Kidney tubule cell (primary cell): ENCODE measurements around the gene KSR1.
"Not testable (repeated sequence)": the region's sequence is repeated elsewhere in the genome, so short reads cannot be mapped to it uniquely, and the experiment has no call there.

ENCODE experiments used
- DNase-seq: peaks from one replicate; pipeline ENCODE4 v3.0.0-alpha.2; 2018; ENCODE audit warnings: low spot score

Gene KSR1

DNA sequence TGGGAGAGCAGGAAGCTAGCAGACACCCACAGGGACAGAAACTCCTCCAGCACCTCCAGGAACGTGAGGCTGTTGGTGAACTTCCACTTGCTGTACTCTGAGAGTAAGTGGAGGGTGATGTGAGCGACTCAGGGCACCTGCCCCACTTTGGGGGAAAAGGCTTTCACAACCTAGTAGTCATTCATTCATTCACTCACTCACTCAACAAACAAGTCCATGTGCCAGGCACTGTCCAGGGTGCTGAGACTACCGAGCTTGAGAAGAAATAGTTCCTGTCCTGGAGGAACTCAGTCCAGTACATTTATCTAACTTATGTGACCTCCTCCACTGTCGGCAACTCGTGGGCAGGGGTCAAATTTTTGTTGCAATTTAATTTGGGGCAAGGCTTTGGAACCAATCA lies 201.4 kb downstream of the KSR1 start:
- no peak for DNase-seq

DNA sequence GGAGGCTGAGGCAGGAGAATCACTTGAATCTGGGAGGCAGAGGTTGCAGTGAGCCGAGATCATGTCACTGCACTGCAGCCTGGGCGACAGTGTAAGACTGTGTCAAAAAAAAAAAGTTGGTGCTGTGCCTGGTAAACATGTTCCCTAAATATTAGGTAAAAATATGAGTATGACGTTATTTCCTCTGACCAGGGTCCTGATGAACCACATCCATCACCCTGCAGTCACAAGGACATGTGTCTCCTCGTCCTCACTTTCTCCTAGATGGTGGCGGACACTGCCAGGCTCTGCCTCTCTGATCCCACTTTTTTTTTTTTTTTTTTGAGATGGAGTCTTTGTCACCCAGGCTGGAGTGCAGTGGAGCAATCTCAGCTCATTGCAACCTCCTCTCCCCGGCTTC lies 203.4 kb downstream of the KSR1 start:
- no peak for DNase-seq

DNA sequence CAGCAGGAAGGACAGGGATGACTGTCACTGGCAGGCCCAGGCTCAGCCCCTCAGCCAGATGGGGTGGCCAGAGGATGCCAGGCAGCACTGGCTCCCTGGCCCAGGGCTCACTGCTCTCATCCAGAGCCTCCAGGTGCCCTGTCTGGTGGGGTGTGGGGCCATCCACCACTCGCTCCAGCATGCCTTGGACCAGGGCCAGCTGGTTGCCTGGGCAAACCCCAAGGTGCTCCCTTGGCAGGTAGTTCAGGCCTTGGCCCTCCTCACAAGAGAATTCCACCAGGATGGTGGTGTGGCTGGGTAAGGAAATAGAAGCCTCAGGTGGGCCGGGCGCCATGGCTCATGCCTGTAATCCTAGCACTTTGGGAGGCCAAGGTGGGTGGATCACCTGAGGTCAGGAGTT lies 204.2 kb downstream of the KSR1 start:
- DNase-seq = no peak

DNA sequence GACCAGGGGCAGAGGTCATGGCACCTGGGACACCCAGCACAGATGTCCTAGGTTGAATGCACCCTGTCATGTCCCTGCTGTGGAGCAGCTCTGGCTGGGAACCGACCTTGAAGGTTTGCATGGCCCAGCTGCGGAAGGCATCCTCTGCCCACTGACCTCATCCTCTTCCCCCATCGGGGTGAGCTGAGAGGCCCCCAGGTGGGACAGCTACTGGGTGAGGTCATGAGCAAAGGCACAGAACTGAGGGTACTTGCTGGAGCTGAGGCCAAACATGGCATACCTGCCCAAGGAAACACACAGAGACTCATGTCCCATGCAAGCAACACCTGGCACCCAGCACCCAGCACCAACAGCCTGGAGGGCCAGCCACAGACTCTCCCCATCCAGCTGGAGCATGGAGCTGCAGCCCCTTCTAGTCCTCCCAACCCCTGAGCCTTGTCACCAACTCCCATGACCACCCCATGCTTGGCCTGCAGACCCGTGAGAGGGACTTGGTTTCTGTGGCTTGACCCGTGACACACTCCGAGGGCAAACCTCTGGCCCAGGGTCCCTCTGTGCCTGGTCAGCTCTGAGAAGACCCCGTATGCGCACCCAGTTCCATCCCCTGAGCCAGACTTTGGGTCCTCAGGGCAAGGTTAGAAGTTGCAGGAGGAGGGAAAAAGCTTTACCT lies 207.8 kb downstream of the KSR1 start:
- no peak for DNase-seq

DNA sequence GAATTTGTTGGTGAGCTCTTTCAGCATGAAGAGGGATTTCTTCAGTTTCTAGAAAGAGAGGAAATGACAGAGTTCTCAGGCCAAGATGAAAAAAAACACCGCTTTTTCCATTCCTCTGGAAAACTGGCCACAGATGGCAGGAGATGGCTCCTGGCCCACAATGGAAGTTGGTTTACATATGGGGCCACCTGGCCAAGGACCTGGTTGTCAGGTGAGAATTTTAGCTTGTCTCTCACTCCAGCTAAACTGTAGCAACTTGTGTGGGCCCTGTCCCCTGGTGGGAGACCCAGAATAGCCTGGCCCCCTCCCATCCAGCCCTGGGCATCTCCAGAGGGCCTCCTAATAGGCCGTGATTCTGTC lies 208.3 kb downstream of the KSR1 start:
- no peak for DNase-seq

DNA sequence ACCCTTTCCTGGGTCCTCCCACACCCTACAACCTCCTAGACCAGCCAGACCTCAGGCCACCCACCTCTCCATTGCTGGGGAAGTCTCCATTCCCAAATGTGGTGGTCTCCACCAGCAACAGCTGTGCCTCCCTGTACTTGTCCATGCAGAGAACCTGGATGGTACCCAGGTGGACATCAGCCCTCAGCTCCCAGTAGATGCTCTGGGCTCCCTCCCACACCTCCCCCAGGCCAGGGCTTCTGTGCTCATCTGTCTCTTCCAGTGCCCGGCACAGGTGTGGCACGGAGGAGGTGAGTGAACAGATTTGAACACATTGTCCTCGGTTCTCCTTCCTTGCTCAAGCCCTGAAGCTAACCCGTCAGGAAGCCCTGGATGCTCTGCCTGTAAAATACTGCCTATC lies 209.3 kb downstream of the KSR1 start:
- DNase-seq = no peak

DNA sequence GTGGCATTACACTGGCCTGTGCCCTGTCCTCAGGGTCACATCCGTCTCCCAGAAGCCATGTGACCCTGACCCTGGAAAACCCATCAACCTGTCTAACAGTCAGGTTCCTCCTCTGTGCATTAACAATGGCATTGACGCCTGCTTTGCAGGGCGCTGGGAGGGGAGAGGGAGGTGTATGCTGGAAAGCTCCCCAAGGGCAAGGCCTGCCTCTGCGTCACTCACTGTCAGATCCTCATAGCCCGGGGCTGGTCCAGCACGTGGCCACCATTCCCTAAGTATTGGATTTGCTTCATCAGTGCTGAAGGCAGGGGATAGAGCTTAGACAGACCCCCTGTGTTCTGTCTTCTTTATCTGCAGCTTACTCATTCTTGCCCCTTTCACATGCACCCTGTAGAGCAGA lies 210.0 kb downstream of the KSR1 start:
- DNase-seq = not testable (repeated sequence)

DNA sequence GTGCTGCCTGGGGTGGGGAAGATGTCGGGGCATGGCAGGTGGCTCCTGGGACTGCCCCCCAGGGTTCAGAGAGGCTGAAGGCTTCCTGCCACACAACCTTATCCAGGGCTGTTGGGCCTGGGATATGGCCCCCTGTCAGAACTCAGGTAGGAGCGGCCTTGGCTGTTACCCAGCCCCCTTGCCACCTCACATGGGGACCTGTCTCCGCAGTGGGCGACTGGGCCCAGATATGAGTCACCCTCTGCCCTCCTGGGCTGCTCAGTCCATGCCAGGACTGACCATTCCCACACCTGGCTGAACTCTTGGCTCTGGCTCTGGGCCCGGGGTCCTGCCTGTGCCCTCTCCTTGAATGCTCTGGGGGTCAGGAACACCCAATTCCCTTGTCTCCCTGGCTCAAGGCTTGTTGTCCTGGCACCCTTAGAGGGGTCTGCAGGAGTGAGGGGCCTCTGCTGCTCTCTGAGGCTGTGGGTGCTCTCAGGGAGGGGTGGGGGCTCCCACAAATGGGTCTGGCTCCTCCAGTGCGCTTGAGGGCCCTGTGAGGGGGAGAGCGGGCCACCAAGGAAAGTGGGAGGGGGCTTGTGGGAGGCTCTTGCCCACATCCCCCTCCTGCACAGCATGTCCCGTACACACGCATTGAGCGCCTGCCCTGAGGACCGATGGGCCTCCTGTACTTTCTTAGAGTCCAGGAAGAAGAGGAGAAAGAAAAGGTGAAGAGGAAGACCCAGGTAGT lies 210.7 kb downstream of the KSR1 start:
- DNase-seq = no peak

DNA sequence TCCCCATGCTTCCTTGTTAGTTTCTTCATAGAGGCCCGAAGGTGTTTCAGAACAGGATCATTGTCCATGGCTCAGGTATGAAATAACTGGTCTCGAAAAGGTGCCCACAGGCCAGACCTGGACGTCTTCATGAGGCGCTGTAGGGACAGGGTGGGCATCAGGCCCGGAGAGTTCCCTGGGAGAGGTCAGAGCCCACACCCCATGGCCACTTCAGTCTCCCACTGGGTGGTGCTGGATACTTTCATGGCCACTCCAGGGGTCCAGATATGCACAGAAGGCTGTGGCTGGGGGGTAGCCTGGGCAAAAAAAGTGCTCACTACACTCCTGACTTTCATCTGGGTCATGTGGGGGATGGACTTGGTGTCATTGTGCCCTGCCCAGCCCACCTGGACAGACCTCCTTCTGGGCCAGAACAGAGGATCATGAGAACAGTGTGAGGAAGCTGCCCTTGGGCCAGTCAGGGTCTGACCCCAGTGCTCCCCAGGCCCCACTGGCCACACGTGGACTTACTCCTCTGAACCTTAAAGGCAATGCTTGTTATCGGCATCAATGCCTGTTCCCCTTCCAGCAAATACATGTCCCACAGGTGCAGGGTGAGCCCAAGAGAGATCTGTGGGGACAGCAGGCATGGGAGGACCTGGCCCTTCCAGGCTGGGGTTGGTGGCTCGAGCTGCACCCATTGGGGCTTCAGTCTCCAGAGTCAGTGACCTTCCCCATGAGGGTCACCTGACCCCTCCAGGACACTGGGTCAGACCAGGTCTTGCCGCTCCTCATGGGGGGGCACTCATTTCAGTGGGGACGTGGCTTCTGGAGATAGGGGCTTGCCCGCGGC lies 211.6 kb downstream of the KSR1 start:
- DNase-seq = no peak

DNA sequence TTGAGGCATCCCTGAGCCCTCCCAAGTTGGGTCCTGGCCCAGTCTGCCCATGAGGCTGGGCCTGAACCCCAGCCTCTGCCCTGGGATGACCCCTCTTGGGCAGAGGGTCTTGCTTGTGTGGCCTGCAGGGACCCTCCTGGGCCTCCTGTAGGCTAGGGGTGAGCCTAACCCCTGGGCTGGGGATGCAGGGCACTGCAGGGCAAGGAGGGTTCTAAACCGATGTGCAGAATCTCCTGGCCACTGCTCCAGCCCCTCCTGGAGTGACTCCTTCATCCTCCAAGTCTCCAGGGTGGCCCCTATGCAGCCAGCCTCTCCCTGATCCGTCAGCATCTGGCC lies 212.2 kb downstream of the KSR1 start:
- DNase-seq = no peak

DNA sequence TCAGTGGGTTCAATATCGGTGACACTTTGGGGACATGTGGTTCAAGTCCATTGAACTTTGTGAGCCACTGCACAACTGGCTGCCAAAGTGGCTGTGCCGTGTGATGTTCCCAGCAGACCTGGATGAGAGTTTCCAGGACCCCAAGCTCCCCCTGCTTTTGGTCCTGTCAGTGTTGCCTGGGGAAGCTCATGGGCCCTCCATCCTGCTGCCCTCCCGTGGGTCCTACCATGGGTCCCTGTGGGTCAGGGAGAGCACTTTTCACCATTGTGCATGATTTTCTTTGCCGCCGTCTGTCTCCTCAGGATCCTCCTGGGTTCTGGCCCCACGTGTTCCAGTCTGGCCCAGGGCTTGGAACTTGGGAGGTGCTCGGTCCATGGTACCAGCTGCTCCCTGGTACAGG lies 212.9 kb downstream of the KSR1 start:
- DNase-seq = no peak

DNA sequence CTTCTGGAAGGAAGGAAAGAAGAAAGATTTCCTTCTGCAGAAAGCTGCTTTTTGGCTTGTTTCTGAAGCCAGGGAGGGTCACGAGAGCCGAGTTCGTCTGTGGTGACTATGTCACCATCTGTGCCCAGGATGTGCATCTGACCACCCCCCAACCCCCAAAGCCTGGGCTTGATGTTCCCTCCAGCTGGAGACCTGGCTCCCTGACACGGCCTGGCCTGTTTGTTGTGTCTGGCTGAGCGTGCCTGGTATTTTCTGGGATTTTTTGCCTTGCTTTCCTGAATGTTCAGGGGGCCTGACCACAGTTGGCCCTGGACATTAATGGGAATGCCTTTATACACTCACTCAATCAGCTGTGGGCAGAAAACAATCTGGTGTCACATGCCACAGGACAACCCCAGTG lies 213.6 kb downstream of the KSR1 start:
- no peak for DNase-seq

DNA sequence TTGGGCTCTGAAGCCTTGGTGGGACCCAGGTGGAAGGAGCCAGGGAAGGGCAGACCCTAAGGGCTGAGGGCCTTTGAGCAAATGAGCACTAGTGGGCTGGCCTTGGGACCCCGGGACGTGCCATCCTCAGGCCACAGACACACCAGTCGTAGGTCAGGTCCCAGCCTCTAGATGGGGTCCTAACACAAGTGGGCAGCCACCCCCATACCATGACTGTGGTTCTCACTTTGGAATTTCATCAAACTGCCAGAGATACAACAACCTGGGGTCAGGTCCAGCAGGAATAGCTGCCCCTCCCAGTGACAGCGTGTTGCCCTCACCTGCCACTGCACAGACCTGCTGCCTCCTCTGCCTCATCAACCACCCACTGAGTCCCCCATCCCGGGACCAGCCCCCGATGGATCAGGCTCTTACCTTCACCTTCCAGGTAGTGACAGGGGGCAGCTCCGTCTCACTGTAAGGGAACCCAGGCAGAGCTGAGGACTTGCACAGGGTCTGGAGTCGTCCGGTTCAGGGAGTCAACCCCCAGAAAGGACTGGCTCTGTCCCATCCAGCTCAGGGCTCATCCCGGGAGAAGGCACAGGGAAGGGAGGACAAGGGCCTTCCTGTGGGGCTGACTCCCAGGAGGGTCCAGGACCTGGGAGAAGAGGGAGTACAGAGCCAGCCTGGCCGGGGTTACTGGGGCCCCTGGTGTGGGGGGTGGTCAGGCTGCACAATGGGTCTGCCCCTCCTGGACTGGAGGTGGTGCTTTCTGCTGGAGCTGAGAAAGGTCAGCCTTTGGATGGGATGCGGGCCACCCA lies 214.7 kb downstream of the KSR1 start:
- no peak for DNase-seq

DNA sequence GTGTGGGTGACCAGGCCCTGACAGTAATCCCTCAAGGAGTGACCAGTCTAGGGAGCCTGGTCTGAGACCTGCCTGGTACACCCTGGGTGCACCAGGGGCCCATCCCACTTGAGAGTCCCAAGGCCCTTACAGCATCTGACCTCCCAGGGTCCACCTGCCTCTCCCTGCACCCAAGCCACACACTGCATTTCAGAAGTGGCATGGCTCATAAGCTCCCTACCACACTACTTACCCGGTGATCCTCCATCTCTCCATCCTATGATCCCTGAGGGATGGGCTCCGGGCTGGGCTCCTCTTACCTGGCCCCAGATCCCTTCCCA lies 215.3 kb downstream of the KSR1 start:
- DNase-seq = no peak

DNA sequence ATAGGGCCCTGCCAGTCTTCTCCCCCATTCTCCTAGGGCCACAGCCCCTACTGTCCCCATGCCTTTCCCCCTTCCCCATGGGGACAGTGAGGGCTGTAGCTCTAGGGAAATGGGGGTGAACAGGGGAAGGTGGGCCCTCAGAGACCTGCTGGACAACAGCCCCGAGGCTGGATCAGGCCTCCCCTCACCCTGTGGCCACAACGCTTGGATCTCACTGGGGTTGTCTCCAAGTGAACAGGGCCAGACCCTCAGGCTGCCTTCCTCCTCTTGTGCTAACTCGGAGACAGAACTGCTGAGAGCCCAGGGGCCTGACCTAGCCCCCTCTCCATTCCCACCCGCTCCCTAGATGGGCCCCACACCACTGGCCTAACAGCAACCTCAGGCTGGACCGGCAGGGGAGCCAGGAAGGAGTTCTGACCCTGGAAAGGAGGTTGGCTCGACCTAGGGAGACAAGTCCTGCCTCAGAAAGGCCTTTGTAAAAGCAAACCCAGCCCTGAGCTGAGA lies 215.8 kb downstream of the KSR1 start:
- not testable (repeated sequence) for DNase-seq

DNA sequence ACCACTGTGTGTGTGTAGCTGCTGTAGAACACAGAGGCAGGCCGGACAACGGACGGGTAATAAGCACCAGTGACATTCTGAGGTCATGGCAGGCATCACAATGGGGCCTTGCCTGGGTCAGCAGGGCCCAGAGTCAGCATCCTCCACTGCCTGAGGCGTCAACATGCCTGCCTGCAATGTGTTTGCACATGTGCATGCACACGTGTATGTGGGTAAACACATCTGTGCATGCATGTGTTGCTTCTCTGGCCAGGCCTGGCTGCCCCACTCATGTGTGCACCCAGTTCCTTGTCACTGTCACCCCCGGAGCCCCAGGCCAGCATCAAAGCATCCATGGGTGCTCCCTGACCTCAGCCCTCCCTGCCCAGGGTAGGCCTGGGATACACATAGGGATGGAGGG lies 218.1 kb downstream of the KSR1 start:
- DNase-seq = no peak
